HG03575 (cell line): ENCODE results near the gene UNG.

Experiments used
- ATAC-seq: cut with Tn5 transposase; IDR thresholded peaks from one replicate; pipeline ENCODE4 v1.9.1; 2021; ENCODE audit not compliant: unreplicated experiment, insufficient number of reproducible peaks, low FRiP score; ENCODE audit errors: extremely low read depth

Gene UNG

DNA sequence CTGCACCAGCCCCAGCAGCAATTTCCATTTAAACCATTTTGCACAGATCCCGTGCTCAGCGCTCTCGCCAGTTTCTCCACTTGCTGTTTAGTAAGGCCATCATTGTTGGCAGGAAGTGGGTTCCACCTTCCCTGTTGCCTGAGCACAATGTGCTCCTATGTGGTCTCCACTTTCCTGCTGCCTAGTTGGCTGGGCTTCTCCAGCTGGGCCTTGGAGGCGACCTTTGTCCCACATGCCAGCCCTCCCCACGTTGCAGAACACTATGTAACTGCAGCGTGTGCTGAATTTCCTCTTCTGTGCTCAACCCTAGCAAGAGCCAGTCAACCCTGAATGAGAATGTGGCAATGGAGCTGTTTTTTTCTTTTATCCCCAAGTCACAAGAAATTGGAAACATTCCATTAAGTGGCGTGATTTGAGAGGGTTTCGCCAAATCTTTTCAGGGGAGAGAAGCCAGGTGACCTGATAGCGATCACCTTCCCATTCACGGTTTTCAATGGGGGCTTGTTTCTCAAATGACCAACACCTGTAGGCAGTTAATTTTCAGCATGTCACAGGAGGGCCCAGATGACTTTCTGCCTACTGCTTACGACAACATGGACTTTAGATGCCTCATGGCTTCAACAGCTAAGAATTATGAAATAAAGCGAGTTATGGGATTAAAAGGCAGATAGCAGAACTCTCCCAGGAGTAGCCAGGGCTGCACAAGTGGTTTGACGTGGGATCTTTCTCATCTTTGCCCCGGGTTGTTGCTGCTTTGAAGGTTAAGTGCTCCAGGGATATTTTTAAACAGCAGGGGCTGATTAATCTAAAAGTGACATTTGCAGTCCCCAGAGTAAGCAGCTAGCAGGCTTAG, 18.6 kb downstream of the UNG start, which contains the start of gene ACACB:
Gene ACACB, plus strand, starts transcription at position 830 of the 853 bp plus-strand sequence. CDS start 22,819 bp downstream, outside the sequence.
- ATAC-seq: no peak

DNA sequence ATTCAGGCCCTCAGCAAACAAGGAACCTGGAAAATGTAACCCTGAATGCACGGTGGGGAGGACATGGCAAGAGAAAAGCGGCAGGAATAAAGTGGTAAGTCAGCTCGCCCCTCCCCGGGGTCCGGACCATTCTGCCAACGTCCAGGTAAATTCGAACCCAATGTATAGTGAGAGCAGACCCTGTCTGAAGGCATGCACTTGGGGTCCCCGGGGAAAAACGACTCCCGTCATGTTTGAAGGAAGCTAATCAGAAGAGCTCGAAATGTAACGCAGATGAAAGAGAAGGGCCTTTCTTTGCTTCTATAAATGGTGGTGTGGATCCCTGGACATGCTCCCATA, 19.2 kb downstream of the UNG start:
- no peak for ATAC-seq

DNA sequence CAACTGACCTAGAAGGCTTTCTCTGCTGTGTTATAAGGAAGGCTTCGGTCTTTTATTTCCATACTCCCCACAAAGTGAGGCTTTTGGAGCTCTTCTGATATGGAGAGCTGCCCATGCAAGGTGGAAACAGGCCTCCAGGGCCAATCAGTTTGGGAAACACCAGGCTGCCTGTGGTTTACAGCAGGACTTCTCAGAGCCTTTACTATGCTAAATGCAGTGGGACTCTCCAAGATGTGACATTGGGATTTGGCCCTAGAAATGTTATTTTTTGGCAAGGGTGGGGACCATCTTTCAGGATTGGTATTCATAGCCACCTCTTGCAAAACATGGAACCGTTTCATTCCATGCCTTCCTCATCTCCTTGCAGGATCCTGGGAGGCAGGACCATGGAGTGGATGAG, 22.7 kb downstream of the UNG start:
- ATAC-seq: no peak

DNA sequence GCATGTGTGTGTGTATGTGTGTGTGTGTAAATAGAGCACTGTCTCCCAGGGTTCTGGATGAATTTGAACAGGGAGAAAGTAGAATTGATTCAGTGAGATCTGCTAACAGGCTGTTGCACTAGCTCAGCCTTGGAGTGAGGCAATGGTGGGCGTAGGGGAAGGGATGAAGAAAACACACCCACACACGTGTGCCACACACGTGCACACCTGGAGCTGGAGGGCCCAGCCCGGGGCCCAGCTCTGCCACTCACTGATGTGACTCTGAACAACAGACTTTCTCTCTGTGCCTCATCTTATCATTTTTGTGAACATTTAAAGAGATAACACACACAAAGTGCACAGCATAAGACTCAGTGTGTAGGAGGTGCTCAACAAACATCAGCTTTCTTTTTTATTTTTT, 23.2 kb downstream of the UNG start:
- ATAC-seq: no peak

DNA sequence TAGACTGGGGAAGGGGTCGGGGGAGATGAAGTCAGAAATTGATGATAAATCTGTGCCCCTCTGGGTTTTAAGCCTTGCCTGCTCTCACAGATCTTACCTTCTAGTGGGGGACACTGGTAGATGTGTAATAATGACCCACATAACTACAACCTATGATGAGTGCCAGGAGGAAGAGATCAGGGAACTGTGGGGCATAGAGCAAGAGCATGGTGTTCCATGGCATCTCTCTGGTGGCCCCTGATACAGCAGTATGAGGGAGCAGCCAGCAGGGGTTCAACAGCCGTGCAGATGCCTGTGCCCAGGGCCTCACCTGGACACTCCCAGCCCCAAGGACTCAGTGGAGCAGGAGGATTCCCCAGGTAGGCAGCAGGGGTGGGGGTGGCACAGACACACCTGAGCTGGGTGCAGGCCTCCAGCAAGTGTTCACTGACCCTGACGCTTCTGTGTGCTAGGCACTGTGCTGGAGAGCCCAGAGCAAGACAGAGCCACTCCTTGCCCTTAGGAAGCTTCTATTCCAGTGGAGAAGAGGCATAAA, 24.0 kb downstream of the UNG start:
- ATAC-seq: no peak

DNA sequence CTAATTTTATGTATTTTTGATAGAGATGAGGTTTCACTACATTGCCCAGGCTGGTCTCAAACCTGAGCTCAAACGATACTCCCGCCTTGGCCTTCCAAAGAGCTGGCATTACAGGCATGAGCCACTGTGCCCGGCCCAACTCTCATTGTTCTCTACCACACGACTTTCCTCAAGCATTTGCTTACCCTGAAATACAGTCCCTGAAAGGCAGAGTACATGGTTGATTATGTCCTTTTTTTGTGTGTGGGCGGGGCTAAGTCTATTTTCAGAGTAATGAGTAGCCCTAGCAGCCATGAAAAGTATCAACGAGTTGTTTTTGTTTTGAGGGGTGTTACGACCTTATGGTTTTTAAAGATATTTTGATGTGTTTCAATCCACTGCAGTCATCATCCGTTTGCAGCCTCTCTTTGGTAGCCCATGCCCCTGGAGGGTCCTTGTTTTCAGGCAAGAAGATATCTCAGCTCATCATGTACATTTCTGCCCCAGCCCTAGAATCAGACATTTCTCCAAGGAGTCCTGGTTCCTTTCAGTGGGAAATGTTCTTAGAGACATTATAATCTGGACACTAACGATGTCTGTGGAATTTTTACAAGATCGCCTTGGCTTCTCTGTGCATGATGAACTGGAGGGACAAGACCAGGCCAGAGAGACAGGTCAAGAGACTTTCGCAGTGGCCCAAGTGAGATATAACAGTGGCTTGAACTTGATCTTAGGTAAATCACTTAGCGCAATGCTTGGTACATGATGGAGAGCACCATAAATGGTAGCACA, 27.7 kb downstream of the UNG start:
- ATAC-seq: no peak

DNA sequence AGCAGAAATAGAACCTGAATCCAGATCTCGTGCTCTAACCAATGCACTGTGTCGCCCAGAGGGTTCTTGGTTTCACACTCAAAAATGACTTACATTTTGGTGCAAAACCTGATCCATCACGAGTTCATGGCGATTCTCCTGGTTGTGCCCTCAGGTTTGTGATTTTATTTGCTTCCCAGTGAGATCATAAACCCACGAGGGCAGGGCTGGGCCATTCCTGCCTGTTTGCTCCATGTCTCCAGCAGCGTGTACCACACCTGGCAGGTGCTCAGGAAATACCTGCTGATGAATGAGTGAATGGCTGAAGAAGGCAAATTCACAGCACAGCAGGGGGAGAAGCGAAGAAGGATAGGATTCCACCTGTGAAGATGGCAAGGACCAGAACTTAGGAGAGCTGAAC, 28.4 kb downstream of the UNG start:
- ATAC-seq: no peak

DNA sequence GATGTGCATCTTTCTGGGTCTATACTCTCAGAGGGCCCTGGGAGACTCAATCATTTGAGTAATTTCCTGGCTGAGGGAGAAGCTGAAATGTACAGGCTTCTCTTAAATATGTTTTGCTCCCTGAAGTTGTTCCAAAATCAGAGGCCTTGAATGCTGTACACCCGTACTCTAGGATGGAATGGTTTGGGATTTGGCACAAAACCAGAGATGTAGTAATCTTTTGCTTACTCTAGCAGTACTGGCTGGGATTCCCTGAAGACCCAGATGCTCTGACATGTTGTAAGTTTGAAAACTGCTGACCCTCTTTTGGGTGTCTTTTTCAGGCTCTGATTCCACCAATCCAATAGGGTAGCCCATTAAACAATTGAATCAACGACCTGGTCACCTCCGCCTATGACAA, 29.4 kb downstream of the UNG start:
- no peak for ATAC-seq

DNA sequence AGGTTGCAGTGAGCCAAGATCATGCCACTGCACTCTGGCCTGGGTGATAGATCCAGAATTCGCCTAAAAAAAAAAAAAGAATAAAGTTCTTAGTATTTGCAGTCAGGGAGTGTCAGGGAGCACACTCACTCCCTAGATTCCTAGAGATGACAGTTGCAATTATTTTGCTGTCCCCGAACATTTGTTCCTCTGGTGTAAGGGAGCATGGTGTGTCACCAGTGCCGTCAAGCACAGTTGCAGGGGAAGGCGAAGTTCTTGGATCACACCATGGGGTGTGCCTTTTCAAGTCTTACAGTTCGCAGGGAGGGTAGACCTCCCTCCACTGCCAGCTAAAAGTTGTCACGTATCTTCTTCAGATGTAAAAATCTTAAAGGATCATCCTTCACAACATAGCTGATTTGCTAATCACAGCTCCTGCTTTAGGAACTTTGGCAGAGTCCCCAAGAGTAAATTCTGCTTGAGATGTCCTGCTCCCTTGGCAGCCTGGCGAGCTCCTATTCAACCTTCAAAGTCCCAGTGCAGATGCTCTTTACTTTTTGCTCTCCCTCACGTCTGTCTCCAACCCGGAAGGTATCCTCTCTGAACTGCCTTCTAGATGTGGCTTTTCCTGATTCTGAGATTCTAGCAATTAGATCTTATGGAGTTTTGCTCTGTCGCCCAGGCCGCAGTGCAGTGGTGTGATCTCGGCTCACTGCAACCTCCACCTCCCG, 30.3 kb downstream of the UNG start:
- no peak for ATAC-seq

DNA sequence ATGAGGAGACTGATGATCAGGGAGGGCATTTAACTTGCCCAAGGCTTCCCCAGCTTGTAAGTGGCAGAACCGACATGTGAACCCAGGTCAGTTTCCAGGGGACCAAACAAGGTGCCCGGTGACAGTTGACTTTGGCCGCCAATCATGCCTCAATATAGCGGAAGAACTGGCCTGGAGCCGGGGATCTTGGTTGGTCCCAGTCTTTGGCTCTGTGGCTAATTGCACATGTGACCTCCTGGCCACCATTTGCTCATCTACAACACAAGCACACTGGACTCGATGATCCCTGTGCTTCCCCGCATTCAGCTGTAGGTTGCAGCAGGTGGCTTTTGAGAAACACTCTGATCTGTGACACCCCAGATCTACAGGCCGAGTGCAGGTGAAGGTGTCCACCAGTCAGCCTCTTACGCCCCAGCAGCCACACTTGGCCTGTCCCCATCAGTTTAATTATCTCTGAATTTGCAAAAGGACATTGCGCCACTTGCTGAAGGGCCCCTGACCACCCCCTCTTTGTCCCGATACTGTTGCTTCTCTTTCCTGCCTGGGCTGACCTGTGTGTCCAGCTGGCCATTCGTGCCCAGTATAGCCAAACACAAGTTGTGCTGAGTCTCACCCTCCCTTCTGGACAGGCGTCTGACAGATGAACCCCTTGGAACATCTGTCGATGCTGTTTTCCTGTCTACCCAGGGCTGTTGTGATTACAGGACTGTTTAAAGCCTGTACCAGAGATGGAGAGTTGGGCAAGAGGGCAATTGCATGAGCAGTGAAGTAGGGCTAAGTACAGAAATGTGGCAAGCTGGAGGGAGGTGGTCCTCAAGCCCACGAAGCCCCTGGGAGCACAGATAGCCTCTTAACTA, 33.1 kb downstream of the UNG start:
- no peak for ATAC-seq

DNA sequence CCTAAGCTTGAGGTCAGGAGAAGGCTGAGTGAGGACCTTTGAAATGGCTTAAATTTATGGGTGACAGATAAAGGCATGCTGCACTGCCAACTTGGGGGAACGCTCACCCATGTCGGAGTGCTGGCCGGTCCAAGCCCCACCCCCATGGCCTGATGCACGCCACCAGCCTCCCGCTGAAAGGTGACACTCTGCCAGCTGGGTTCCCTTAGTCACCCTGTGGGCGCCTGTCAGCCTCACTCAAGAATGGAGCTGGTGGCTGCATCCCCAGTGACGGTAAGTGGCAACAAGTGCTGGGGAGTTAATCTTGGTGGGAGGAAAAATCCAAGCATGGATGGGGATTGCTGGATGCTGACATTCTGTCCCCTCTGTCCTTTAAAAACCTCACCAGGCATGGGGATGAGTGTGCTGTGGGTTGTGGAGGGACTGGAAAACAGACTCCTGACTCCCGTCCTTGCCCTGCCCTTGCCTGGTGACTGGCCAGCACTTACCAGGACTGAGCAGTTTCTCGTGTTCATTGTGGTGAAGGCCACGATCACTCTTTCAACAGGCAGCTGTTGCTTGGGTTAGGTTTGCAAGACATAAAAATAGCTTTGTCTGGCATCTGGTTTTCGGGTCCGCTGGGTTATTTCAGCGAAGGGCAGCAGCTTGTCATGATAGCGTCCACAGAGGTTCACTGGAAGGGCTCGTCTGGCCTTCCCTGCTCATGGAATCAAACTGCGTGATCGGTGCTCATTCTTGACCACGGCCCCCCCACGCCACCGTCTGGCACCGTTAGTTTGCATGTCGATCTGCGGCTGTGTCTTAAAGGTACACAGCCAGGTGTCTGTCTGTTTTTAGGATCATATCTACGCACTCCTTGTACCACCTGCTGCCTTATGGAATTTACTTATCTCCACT, 34.0 kb downstream of the UNG start:
- no peak for ATAC-seq

DNA sequence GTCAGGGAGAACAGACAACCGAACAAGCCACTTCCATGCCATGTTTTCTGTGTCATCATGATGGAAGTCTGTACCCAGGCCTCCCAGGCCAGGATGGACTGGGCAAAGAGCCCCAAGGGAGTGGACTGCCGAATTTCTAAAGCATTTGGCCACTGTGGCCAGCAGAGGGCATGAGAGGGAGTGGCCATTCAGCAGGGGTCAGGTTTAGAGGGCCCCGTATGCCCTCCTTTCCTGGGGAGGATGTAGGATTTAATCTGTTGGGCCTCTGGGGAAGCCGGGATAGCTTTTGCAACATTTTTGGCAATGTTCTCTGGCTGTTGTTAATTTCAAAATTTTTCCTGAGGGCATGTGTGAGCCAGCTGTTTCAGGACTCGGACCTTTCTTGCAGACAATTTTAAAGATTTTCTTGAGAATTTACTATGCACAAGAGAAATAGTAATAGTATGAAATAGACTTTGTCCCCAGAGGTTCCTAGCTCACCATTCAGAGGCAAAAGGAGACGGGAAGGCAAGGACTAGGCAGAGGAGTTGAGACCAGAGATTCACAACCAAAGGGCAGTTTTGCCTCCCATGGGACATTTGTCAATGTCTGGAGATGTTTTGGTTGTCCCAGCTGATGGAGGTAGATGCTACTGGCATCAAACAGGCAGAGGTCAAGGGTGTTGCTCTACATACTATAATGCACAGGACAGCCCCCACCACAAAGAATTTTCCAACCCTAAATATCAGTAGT, 37.0 kb downstream of the UNG start:
- ATAC-seq: no peak

DNA sequence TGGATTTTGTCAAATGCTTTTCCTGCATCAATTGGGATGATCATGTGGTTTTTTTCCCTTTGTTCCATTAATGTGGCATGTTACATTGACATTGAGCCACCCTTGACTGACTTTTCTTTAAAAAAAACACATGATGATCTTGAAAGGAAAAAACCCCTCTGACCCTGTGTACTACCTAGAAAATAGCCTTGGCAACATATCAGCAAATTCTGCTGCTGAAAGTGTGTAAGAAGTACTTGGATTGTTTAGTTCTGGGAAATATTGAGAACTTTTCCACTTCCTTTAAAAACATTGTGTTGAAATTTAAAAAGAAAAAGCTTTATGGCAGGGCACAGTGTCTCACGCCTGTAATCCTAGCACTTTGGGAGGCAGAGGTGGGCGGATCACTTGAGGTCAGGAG, 39.7 kb downstream of the UNG start:
- no peak for ATAC-seq

DNA sequence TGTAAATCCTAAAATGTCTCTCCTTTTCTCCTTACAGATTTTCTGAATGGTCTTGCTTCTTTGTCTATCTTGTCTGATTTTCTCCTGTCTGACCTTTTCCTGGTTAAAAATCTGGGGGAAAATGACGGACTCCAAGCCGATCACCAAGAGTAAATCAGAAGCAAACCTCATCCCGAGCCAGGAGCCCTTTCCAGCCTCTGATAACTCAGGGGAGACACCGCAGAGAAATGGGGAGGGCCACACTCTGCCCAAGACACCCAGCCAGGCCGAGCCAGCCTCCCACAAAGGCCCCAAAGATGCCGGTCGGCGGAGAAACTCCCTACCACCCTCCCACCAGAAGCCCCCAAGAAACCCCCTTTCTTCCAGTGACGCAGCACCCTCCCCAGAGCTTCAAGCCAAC, 42.0 kb downstream of the UNG start:
- no peak for ATAC-seq

DNA sequence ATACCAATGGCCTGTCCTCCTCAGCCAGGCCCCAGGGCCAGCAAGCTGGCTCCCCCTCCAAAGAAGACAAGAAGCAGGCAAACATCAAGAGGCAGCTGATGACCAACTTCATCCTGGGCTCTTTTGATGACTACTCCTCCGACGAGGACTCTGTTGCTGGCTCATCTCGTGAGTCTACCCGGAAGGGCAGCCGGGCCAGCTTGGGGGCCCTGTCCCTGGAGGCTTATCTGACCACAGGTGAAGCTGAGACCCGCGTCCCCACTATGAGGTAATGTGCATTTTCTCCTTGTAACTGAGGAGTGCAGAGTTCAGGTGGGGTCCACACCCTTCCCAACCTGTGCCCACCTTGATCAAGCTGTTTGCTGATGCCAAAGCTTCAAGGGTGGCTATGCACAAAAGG, 42.4 kb downstream of the UNG start:
- ATAC-seq: no peak

DNA sequence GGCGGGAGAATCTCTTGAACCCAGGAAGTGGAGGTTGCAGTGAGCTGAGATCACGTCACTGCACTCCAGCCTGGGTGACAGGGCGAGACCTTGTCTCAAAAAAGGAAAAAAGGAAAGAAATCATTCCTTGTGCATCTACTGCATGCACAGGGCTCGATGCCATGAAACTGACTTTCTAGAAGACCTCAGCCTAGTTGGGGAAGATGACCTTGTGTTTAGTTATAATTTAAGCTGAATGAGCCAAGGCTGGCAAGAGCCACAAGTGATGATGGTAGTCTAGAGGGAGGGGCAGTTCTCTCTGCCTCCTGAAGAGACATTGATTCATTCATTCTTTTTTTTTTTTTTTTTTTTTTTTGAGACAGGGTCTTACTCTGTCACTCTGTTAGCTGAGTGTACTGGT, 43.2 kb downstream of the UNG start:
- no peak for ATAC-seq

DNA sequence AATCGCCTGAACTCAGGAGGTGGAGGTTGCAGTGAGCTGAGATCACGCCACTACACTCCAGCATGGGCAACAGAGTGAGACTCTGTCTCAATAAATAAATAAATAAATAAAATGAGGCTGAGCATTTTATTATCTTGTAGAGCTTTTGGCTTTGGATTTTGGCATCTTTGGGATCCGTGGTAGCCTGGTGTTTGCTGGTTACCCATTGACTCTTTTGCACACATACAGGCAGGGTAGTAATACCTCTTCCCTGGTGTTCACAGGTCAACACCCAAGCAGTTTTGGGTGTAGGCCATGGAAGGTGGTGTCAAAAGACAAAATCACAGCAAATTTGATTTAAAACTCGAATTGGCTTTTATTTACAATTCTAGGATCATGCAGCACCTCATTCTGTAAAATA, 46.8 kb downstream of the UNG start:
- ATAC-seq: no peak
